HUES6 (cell line): ENCODE measurements around the gene UGT3A1.
A peak's percentile ranks its signal among the peaks of the same experiment; 100 is the strongest.
"Not testable (repeated sequence)": the region's sequence is repeated elsewhere in the genome, so short reads cannot be mapped to it uniquely, and the experiment has no call there.

Source experiments
- H3K27ac ChIP-seq: 2 replicates; pipeline ENCODE4 v1.7.0; 2013; ENCODE audit warnings: low read depth, mild to moderate bottlenecking, low read length, inconsistent platforms
- H3K27me3 ChIP-seq: 2 replicates; pipeline ENCODE4 v1.6.1; 2013; ENCODE audit warnings: low read length; ENCODE audit not compliant: control insufficient read depth, insufficient read depth
- H3K36me3 ChIP-seq: 2 replicates; pipeline ENCODE4 v1.6.1; 2013; ENCODE audit warnings: low read length; ENCODE audit not compliant: control insufficient read depth, insufficient read depth
- H3K4me1 ChIP-seq: 2 replicates; pipeline ENCODE4 v1.6.1; 2013; ENCODE audit warnings: low read length; ENCODE audit not compliant: control insufficient read depth, insufficient read depth
- H3K4me3 ChIP-seq: 2 replicates; pipeline ENCODE4 v1.5.1; 2013; ENCODE audit warnings: low read depth, low read length
- H3K9ac ChIP-seq: one replicate; pipeline ENCODE4 v1.6.1; 2013; ENCODE audit warnings: mild to moderate bottlenecking, low read length
- H3K9me3 ChIP-seq: 2 replicates; pipeline ENCODE4 v1.6.1; 2013; ENCODE audit warnings: low read depth, low read length; ENCODE audit not compliant: control insufficient read depth, insufficient read depth

The UGT3A1 gene

GRCh38 chr5:36022246-36022645 lies 31.1 kb upstream of the UGT3A1 start:
- not testable (repeated sequence) for H3K27ac ChIP-seq, H3K36me3 ChIP-seq, H3K9me3 ChIP-seq

GRCh38 chr5:36019584-36019983 lies 28.4 kb upstream of the UGT3A1 start:
- not testable (repeated sequence) for H3K36me3 ChIP-seq, H3K9ac ChIP-seq, H3K4me1 ChIP-seq, H3K4me3 ChIP-seq, H3K27ac ChIP-seq, H3K27me3 ChIP-seq
- peaks cover 24% of the 10 kb centered on the region for H3K9me3 ChIP-seq

More at GRCh38 chr5:36022246-36022645, 31.1 kb upstream of the UGT3A1 start:
- H3K4me1 ChIP-seq, H3K4me3 ChIP-seq, H3K27me3 ChIP-seq, H3K9ac ChIP-seq: not testable (repeated sequence)

GRCh38 chr5:36017622-36018021 lies 26.4 kb upstream of the UGT3A1 start:
- no peaks in the 10 kb centered on the region for H3K36me3 ChIP-seq
- H3K27me3 ChIP-seq: no peaks in the 10 kb centered on the region
- no peak overlapping the region for H3K9ac ChIP-seq
- no peak overlapping the region for H3K27ac ChIP-seq
- H3K4me1 ChIP-seq: no peaks in the 10 kb centered on the region
- no peak overlapping the region for H3K4me3 ChIP-seq
- peaks cover 43% of the 10 kb centered on the region for H3K9me3 ChIP-seq

GRCh38 chr5:36017004-36017403 lies 25.8 kb upstream of the UGT3A1 start:
- no peaks in the 10 kb centered on the region for H3K27me3 ChIP-seq
- H3K9ac ChIP-seq: no peak overlapping the region
- H3K36me3 ChIP-seq: no peaks in the 10 kb centered on the region
- H3K4me1 ChIP-seq: no peaks in the 10 kb centered on the region
- no peak overlapping the region for H3K4me3 ChIP-seq
- peaks cover 48% of the 10 kb centered on the region for H3K9me3 ChIP-seq
- no peak overlapping the region for H3K27ac ChIP-seq

- Histone ChIP-seq H3K4me3 (no peak overlapping the region), H3K27me3 (no peaks in the 10 kb centered on the region), H3K4me1 (no peaks in the 10 kb centered on the region), H3K9me3 (peaks cover 72% of the 10 kb centered on the region), H3K27ac (no peak overlapping the region), H3K36me3 (no peaks in the 10 kb centered on the region; the same call in 1 of the 2 replicates), H3K9ac (no peak overlapping the region)
Measured at GRCh38 chr5:36013182-36013581, 22.0 kb upstream of the UGT3A1 start.

GRCh38 chr5:36009698-36010097 lies 18.5 kb upstream of the UGT3A1 start:
- Histone ChIP-seq H3K4me1 (no peaks in the 10 kb centered on the region), H3K27me3 (no peaks in the 10 kb centered on the region), H3K9ac (no peak overlapping the region), H3K4me3 (no peak overlapping the region), H3K9me3 (peaks cover 56% of the 10 kb centered on the region), H3K27ac (no peak overlapping the region), H3K36me3 (no peaks in the 10 kb centered on the region; the same call in 1 of the 2 replicates)

- no peak overlapping the region for H3K9ac ChIP-seq
- no peaks in the 10 kb centered on the region; the same call in 1 of the 2 replicates for H3K36me3 ChIP-seq
- H3K27me3 ChIP-seq: no peaks in the 10 kb centered on the region
- no peaks in the 10 kb centered on the region for H3K4me1 ChIP-seq
- peaks cover 34% of the 10 kb centered on the region for H3K9me3 ChIP-seq
- H3K4me3 ChIP-seq: no peak overlapping the region
- no peak overlapping the region for H3K27ac ChIP-seq
Measured at GRCh38 chr5:36007366-36007765, 16.2 kb upstream of the UGT3A1 start.

GRCh38 chr5:36006163-36006562 lies 15.0 kb upstream of the UGT3A1 start:
- Histone ChIP-seq H3K27ac (no peak overlapping the region), H3K9ac (no peak overlapping the region), H3K27me3 (no peaks in the 10 kb centered on the region), H3K36me3 (no peaks in the 10 kb centered on the region; the same call in 1 of the 2 replicates), H3K4me1 (no peaks in the 10 kb centered on the region), H3K9me3 (peaks cover 27% of the 10 kb centered on the region), H3K4me3 (no peak overlapping the region)

GRCh38 chr5:36001032-36001431 lies 9.8 kb upstream of the UGT3A1 start:
- Histone ChIP-seq H3K9me3 (no peaks in the 10 kb centered on the region), H3K9ac (no peak overlapping the region), H3K4me3 (no peak overlapping the region), H3K36me3 (no peaks in the 10 kb centered on the region), H3K27me3 (no peaks in the 10 kb centered on the region), H3K27ac (no peak overlapping the region), H3K4me1 (no peaks in the 10 kb centered on the region)

GRCh38 chr5:35999547-35999946 lies 8.4 kb upstream of the UGT3A1 start:
- Histone ChIP-seq H3K4me3 (no peak overlapping the region), H3K9ac (no peak overlapping the region), H3K36me3 (no peaks in the 10 kb centered on the region), H3K9me3 (no peaks in the 10 kb centered on the region), H3K27ac (no peak overlapping the region), H3K4me1 (no peaks in the 10 kb centered on the region), H3K27me3 (peaks cover 6% of the 10 kb centered on the region; the same call in 1 of the 2 replicates)

- Histone ChIP-seq H3K27ac (no peak overlapping the region), H3K4me1 (0 out of 2 replicates have a peak, but pooled peaks cover 4% of the 10 kb centered on the region), H3K36me3 (no peaks in the 10 kb centered on the region), H3K9me3 (no peaks in the 10 kb centered on the region), H3K27me3 (peaks cover 21% of the 10 kb centered on the region), H3K4me3 (no peak overlapping the region), H3K9ac (no peak overlapping the region)
Measured at GRCh38 chr5:35996076-35996475, 4.9 kb upstream of the UGT3A1 start.

- Histone ChIP-seq H3K9me3 (no peaks in the 10 kb centered on the region), H3K9ac (peak overlapping the region; percentile 31), H3K4me3 (peak overlapping the region; percentile 66), H3K27ac (no peak overlapping the region), H3K4me1 (0 out of 2 replicates have a peak, but pooled peaks cover 4% of the 10 kb centered on the region), H3K27me3 (peaks cover 51% of the 10 kb centered on the region), H3K36me3 (no peaks in the 10 kb centered on the region)
Measured at GRCh38 chr5:35990520-35990919, 670 bp downstream of the UGT3A1 start.
